ENCODE data around the gene IL17RD.

IL17RD gene

GRCh38 chr3:57091521-57092273 lies 73.5 kb downstream of the IL17RD start:
- DNase-seq, result no peak

- no peak for DNase-seq
Measured at GRCh38 chr3:57089043-57089442, 76.1 kb downstream of the IL17RD start.

- DNase-seq, result no peak
Measured at GRCh38 chr3:57088503-57088902, 76.7 kb downstream of the IL17RD start.

GRCh38 chr3:57087361-57088092 lies 77.6 kb downstream of the IL17RD start:
- DNase-seq, result no peak

GRCh38 chr3:57086201-57086600 lies 79.0 kb downstream of the IL17RD start:
- DNase-seq, result no peak

- DNase-seq, result no peak
Measured at GRCh38 chr3:57085211-57085610, 79.9 kb downstream of the IL17RD start.

GRCh38 chr3:57083266-57083995 lies 81.7 kb downstream of the IL17RD start:
- DNase-seq, result peak; percentile 8

GRCh38 chr3:57082481-57082880 lies 82.7 kb downstream of the IL17RD start:
- no peak for DNase-seq

GRCh38 chr3:57081173-57081572 lies 84.0 kb downstream of the IL17RD start:
- DNase-seq, result no peak

- DNase-seq, result no peak
Measured at GRCh38 chr3:57080171-57080570, 85.0 kb downstream of the IL17RD start.

- no peak for DNase-seq
Measured at GRCh38 chr3:57079474-57079831, 85.7 kb downstream of the IL17RD start.

GRCh38 chr3:57078635-57079473 lies 86.3 kb downstream of the IL17RD start:
- DNase-seq, result no peak

GRCh38 chr3:57078344-57078634 lies 86.9 kb downstream of the IL17RD start:
- peak; percentile 9 for DNase-seq

- DNase-seq, result no peak
Measured at GRCh38 chr3:57077630-57078343, 87.4 kb downstream of the IL17RD start.

GRCh38 chr3:57076422-57076951 lies 88.7 kb downstream of the IL17RD start:
- no peak for DNase-seq

GRCh38 chr3:57074135-57074534 lies 91.0 kb downstream of the IL17RD start:
- no peak for DNase-seq

- no peak for DNase-seq
Measured at GRCh38 chr3:57073628-57074027, 91.5 kb downstream of the IL17RD start.

- DNase-seq, result no peak
Measured at GRCh38 chr3:57069503-57069902, 95.7 kb downstream of the IL17RD start.

GRCh38 chr3:57068437-57069089 lies 96.6 kb downstream of the IL17RD start:
- peak; percentile 24 for DNase-seq

- DNase-seq, result no peak
Measured at GRCh38 chr3:57066471-57066870, 98.7 kb downstream of the IL17RD start.

- no peak for DNase-seq
Measured at GRCh38 chr3:57065588-57065987, 99.6 kb downstream of the IL17RD start.

GRCh38 chr3:57064572-57064971 lies 100.6 kb downstream of the IL17RD start:
- no peak for DNase-seq

Measured in activated CD4-positive, alpha-beta T cell treated with anti-CD3 and anti-CD28 coated beads, Interleukin-2, Interleukin-6, amounts not matched to agents 100 ng/mL and 50 ng/mL, durations not matched to agents 16 hours and 8 hours (primary cell).